A549 (cell line): Measurements from ENCODE around the gene GRM5. TPM values are rescaled to one million over a fixed set of nuclear protein-coding genes. Genes with fewer than 3 reads are reported as not detected.
A peak's percentile ranks its signal among the peaks of the same experiment; 100 is the strongest.

Experiments used
- ATAC-seq, 2 experiments: fragments of 200-7000 bp in 1 of 2; fragments of >200 bp in 1 of 2; cut with Nextera tagmentation in 1 of 2; cut with Tn5 transposase in 1 of 2; 3 replicates each; pipeline versions ENCODE4 v1.8.0 to v1.9.1; 2018 to 2020; ENCODE audit warnings: mild to moderate bottlenecking in 1 of 2, moderate library complexity in 1 of 2
- CTCF ChIA-PET: fragments of 300-600 bp; sonication (Branson Sonifier 250); formaldehyde crosslinking; extraction: SDS; loops from one replicate; lab custom pipeline; 2021; ENCODE audit warnings: antibody characterized with exemption, inconsistent platforms; lab: Yijun Ruan, JAX
- POLR2A ChIA-PET: fragments of 350-600 bp; formaldehyde crosslinking; extraction: SDS; loops from one replicate; lab custom pipeline; 2021; ENCODE audit warnings: antibody characterized with exemption, inconsistent platforms; lab: Yijun Ruan, JAX
- DNase-seq, 2 experiments: peaks; one replicate each; pipeline versions ENCODE4 v3.0.0 to v3.0.0-alpha.2; 2011 to 2016; ENCODE audit warnings: low read depth in 1 of 2, low spot score in 1 of 2
- FAIRE-seq: peaks from 2 replicates; lab custom pipeline; 2011; peaks lifted over from hg19 to GRCh38; lab: Jason Lieb, UNC
- H3K27ac ChIP-seq, 2 experiments: fragments of >200 bp; sonication (Bioruptor Twin); formaldehyde crosslinking; 3 replicates each; pipeline ENCODE4 v1.5.1; 2016 to 2017
- H3K4me1 ChIP-seq: fragments of >200 bp; sonication (Bioruptor Twin); formaldehyde crosslinking; 3 replicates; pipeline ENCODE4 v1.6.1; 2016
- H3K4me2 ChIP-seq: fragments of >200 bp; sonication (Bioruptor Twin); formaldehyde crosslinking; 3 replicates; pipeline ENCODE4 v1.6.1; 2016
- H3K4me3 ChIP-seq: fragments of >200 bp; sonication (Bioruptor Twin); formaldehyde crosslinking; 3 replicates; pipeline ENCODE4 v1.5.1; 2016
- H3K9me3 ChIP-seq: fragments of >200 bp; sonication (Bioruptor Twin); formaldehyde crosslinking; 3 replicates; pipeline ENCODE4 v1.6.1; 2016
- BHLHE40 ChIP-seq: IDR thresholded peaks from 2 replicates; pipeline ENCODE4 v1.6.1; 2012; ENCODE audit warnings: low read depth, low read length, inconsistent platforms
- CBX2 ChIP-seq: fragments of 200-600 bp; sonication (generic); IDR thresholded peaks from 2 replicates; pipeline ENCODE4 v1.6.1; 2016; ENCODE audit warnings: low read depth, mild to moderate bottlenecking, borderline replicate concordance
- CBX8 ChIP-seq: fragments of 200-600 bp; sonication (generic); IDR thresholded peaks from 2 replicates; pipeline ENCODE4 v1.6.1; 2016
- CHD2 ChIP-seq: fragments of 150-350 bp; IDR thresholded peaks from 2 replicates; pipeline ENCODE4 v1.6.1; 2014; ENCODE audit warnings: low read length; ENCODE audit not compliant: partially characterized antibody
- EHMT2 ChIP-seq: fragments of 200-600 bp; sonication (generic); IDR thresholded peaks from 2 replicates; pipeline ENCODE4 v1.6.1; 2016; ENCODE audit warnings: antibody characterized with exemption, low read depth, mild to moderate bottlenecking, moderate library complexity
- EP300 ChIP-seq, 2 experiments: fragments of >200 bp; sonication (Bioruptor Twin); formaldehyde crosslinking; IDR thresholded peaks; 2 replicates in 1 of 2; 3 replicates in 1 of 2; pipeline ENCODE4 v1.6.1; 2016 to 2017
- FOSB ChIP-seq: fragments of 250-450 bp; sonication (Bioruptor Pico); IDR thresholded peaks from 2 replicates; pipeline ENCODE4 v1.5.0; 2020; ENCODE audit warnings: mild to moderate bottlenecking, moderate library complexity
- HDAC2 ChIP-seq: fragments of 200-600 bp; sonication (generic); IDR thresholded peaks from 2 replicates; pipeline ENCODE4 v1.6.1; 2016
- HEYL ChIP-seq: fragments of 250-450 bp; sonication (Bioruptor Pico); IDR thresholded peaks from 2 replicates; pipeline ENCODE4 v1.8.0; 2021; ENCODE audit warnings: mild to moderate bottlenecking, moderate library complexity
- HOXA7 ChIP-seq: fragments of 250-450 bp; sonication (Bioruptor Pico); IDR thresholded peaks from 2 replicates; pipeline ENCODE4 v1.5.0; 2020; ENCODE audit warnings: mild to moderate bottlenecking, moderate library complexity
- HOXB13 ChIP-seq: fragments of 250-450 bp; sonication (Bioruptor Pico); IDR thresholded peaks from 2 replicates; pipeline ENCODE4 v1.5.0; 2020; ENCODE audit warnings: low read depth, mild to moderate bottlenecking, moderate library complexity
- JUNB ChIP-seq: fragments of >200 bp; sonication (Bioruptor Twin); formaldehyde crosslinking; IDR thresholded peaks from 2 replicates; pipeline ENCODE4 v1.6.1; 2016
- NFE2L2 ChIP-seq: fragments of 150-350 bp; conservative IDR thresholded peaks from 2 replicates; pipeline ENCODE4 v1.6.1; 2014; ENCODE audit warnings: low read length
- NPAS2 ChIP-seq: fragments of 250-450 bp; sonication (Bioruptor Pico); IDR thresholded peaks from 2 replicates; pipeline ENCODE4 v1.8.0; 2022; ENCODE audit warnings: mild to moderate bottlenecking, moderate library complexity, borderline replicate concordance
- NR3C1 ChIP-seq: fragments of >200 bp; sonication (Bioruptor Twin); formaldehyde crosslinking; IDR thresholded peaks from 3 replicates; pipeline ENCODE4 v1.6.1; 2017
- POLR2A ChIP-seq: IDR thresholded peaks from 2 replicates; pipeline ENCODE4 v1.6.1; 2012; ENCODE audit warnings: mild to moderate bottlenecking, low read length
- POLR2AphosphoS2 ChIP-seq: conservative IDR thresholded peaks from 2 replicates; pipeline ENCODE4 v1.6.1; 2012; ENCODE audit warnings: low read length, improper control_type of control experiment, inconsistent platforms
- RAD21 ChIP-seq, 2 experiments: fragments of >200 bp in 1 of 2; sonication (Bioruptor Twin) in 1 of 2; formaldehyde crosslinking in 1 of 2; IDR thresholded peaks in 1 of 2; conservative IDR thresholded peaks in 1 of 2; 2 replicates in 1 of 2; 3 replicates in 1 of 2; pipeline ENCODE4 v1.6.1; 2012 to 2018; ENCODE audit warnings: inconsistent platforms in 1 of 2
- SREBF2 ChIP-seq: fragments of 450-650 bp; IDR thresholded peaks from 2 replicates; pipeline ENCODE4 v1.6.1; 2014; ENCODE audit warnings: mild to moderate bottlenecking, moderate library complexity
- TFCP2L1 ChIP-seq: fragments of 250-450 bp; sonication (Bioruptor Pico); IDR thresholded peaks from 2 replicates; pipeline ENCODE4 v1.5.0; 2021; ENCODE audit warnings: mild to moderate bottlenecking
- ZC3H11A ChIP-seq: fragments of 450-650 bp; IDR thresholded peaks from 2 replicates; pipeline ENCODE4 v1.6.1; 2014; ENCODE audit warnings: antibody characterized with exemption, mild to moderate bottlenecking
- ZFP36 ChIP-seq: fragments of 450-650 bp; IDR thresholded peaks from 2 replicates; pipeline ENCODE4 v1.6.1; 2014; ENCODE audit warnings: borderline replicate concordance; ENCODE audit not compliant: partially characterized antibody
- ZNF302 ChIP-seq: fragments of 250-450 bp; sonication (Bioruptor Pico); IDR thresholded peaks from 2 replicates; pipeline ENCODE4 v1.9.0; 2021; ENCODE audit warnings: inconsistent platforms, mild to moderate bottlenecking, moderate library complexity
- WGBS: methylation state at CpG from one replicate; pipeline ENCODE4 v1.1.6; 2017; ENCODE audit errors: missing lambda C conversion rate; 5-methylcytosine and 5-hydroxymethylcytosine counted together
- polyA plus RNA-seq, 4 experiments: library from polyadenylated mRNA; depleted of rRNA in 3 of 4; stranded (reverse); fragments of >200 nt; fragmentation: RNase III in 1 of 4; extraction: RNeasy Plus Mini Kit Qiagen cat#74134 plus additional on column Dnase treatment in 1 of 4; gene quantifications; 2 replicates in 3 of 4; 3 replicates in 1 of 4; pipeline ENCODE4 v1.2.3, GENCODE V29; 2011 to 2017
- TF ChIP-seq, protein P1 (sequence below): fragments of 200-600 bp; sonication (generic); IDR thresholded peaks from 2 replicates; pipeline ENCODE4 v1.6.1; 2016; ENCODE audit warnings: antibody characterized with exemption, mild to moderate bottlenecking, moderate library complexity
- TF ChIP-seq, protein P2 (sequence below): fragments of 450-650 bp; IDR thresholded peaks from 2 replicates; pipeline ENCODE4 v1.6.1; 2014; ENCODE audit warnings: antibody characterized with exemption

Gene GRM5
- polyA plus RNA-seq, 2 of the 4 experiments (the other 2 are of a cell fraction) = 0.01 TPM; not detected in 1

DNA sequence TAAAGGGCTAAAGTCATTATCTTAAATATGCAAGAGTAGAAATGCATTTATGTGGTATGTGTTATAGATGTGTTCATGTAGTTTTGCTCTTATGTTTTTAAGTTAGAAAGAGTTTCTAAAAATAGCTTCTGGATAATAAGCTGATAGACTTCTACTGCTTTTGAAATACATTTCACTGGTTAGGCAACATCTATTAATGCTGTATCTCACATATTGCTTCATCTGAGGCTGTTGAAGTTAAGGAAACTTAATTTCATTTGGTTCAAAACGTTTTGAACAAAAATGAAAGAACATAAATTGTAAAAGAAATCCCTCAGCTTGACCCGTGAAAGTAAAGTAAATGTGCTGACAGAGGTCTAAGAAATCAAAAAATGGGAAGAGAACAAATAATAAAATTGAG, 564.2 kb downstream of the GRM5 start:
- POLR2A ChIA-PET = no interaction called here
- DNase-seq = no peak
- Histone ChIP-seq H3K4me3 (no peak overlapping the region), H3K4me1 (no peaks in the 10 kb centered on the region), H3K4me2 (no peak overlapping the region), H3K27ac (no peak overlapping the region), H3K9me3 (no peaks in the 10 kb centered on the region)
- no peak for ATAC-seq
- TF ChIP-seq ZNF302 (CRISPR knock-in tag) = no peak
- no peak for TF ChIP-seq SREBF2
- no peak for TF ChIP-seq ZFP36
- TF ChIP-seq RAD21 (conservative IDR thresholded peaks at IDR 0.05 in 1 of 2, IDR thresholded peaks at IDR 0.05 in 1 of 2) = no peak
- no peak for TF ChIP-seq ZC3H11A
- TF ChIP-seq TFCP2L1 (CRISPR knock-in tag) = no peak
- TF ChIP-seq, protein P1, sequence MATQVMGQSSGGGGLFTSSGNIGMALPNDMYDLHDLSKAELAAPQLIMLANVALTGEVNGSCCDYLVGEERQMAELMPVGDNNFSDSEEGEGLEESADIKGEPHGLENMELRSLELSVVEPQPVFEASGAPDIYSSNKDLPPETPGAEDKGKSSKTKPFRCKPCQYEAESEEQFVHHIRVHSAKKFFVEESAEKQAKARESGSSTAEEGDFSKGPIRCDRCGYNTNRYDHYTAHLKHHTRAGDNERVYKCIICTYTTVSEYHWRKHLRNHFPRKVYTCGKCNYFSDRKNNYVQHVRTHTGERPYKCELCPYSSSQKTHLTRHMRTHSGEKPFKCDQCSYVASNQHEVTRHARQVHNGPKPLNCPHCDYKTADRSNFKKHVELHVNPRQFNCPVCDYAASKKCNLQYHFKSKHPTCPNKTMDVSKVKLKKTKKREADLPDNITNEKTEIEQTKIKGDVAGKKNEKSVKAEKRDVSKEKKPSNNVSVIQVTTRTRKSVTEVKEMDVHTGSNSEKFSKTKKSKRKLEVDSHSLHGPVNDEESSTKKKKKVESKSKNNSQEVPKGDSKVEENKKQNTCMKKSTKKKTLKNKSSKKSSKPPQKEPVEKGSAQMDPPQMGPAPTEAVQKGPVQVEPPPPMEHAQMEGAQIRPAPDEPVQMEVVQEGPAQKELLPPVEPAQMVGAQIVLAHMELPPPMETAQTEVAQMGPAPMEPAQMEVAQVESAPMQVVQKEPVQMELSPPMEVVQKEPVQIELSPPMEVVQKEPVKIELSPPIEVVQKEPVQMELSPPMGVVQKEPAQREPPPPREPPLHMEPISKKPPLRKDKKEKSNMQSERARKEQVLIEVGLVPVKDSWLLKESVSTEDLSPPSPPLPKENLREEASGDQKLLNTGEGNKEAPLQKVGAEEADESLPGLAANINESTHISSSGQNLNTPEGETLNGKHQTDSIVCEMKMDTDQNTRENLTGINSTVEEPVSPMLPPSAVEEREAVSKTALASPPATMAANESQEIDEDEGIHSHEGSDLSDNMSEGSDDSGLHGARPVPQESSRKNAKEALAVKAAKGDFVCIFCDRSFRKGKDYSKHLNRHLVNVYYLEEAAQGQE = no peak
- no peak for TF ChIP-seq EHMT2
- TF ChIP-seq EP300 (IDR thresholded peaks at IDR 0.05) = no peak
- TF ChIP-seq FOSB (CRISPR knock-in tag) = no peak
- no peak for TF ChIP-seq HDAC2
- no peak for TF ChIP-seq HEYL (CRISPR knock-in tag)
- no peak for TF ChIP-seq POLR2AphosphoS2
- TF ChIP-seq BHLHE40 = no peak
- TF ChIP-seq CBX8 = no peak
- no peak for TF ChIP-seq NPAS2 (CRISPR knock-in tag)
- CTCF ChIA-PET = interaction anchor here (1.2 to 1.4 kb wide), 2 partner anchors 12 to 42 kb away, joined by 3 read pairs; no protein-coding TSS in a partner anchor
- 17% methylated on average over 2 of the region's 2 CpGs for WGBS
- FAIRE-seq = no peak

DNA sequence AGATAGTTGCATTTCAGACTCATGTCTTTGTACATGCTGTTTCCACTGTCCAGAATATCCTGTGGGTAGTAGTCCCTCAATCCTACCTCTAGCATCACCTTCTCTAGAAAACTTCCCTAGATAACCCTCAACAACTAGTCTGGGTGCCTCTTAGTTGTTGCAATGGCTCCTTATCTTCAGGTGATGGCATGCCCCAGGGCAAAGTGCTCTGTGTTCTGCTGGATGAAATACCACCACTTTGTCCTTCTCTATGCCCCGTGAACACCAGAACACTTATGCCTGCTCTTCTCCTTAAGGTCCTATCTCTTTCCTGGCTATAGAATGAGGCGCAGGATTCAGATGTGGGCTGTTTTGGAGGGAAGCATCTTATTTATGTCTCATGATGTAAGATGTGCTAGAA, 569.9 kb downstream of the GRM5 start:
- 59% methylated on average over 2 of the region's 2 CpGs for WGBS
- H3K4me1 ChIP-seq = no peaks in the 10 kb centered on the region
- POLR2A ChIA-PET = no interaction called here
- no peaks in the 10 kb centered on the region for H3K9me3 ChIP-seq
- FAIRE-seq (no peak), DNase-seq (no peak), ATAC-seq (no peak)
- TF ChIP-seq HOXB13 (CRISPR knock-in tag) (no peak), CHD2 (no peak), HEYL (CRISPR knock-in tag) (no peak), POLR2A (no peak), JUNB (no peak), NFE2L2 (no peak), CBX2 (no peak)
- TF ChIP-seq, protein P2, sequence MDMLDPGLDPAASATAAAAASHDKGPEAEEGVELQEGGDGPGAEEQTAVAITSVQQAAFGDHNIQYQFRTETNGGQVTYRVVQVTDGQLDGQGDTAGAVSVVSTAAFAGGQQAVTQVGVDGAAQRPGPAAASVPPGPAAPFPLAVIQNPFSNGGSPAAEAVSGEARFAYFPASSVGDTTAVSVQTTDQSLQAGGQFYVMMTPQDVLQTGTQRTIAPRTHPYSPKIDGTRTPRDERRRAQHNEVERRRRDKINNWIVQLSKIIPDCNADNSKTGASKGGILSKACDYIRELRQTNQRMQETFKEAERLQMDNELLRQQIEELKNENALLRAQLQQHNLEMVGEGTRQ = no peak
- H3K4me3 ChIP-seq = no peak overlapping the region
- H3K27ac ChIP-seq = no peak overlapping the region
- H3K4me2 ChIP-seq = no peak overlapping the region
- CTCF ChIA-PET = interaction anchor here (1.1 kb wide), 1 partner anchor 11 kb away, joined by 3 read pairs; no protein-coding TSS in a partner anchor

DNA sequence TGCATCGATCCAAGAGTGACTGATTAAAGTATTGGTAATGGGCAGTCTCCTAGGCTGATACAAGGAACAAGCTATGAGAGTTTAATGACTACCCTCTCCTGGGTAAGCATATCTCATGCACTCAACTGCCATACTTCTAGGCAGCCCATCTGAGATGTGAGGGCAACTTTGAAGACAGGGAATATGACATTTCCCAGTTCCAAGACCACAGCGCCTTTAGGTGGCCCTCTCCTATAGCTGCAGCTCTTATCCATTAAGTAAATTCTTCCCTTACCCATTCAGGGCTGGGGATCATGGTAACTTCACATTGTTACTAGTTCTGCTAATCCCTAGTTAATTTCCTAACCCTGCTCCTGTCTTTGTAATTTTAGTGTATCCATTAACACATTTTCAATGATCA, 570.9 kb downstream of the GRM5 start:
- CTCF ChIA-PET = no interaction called here
- Histone ChIP-seq H3K9me3 (no peaks in the 10 kb centered on the region), H3K4me1 (no peaks in the 10 kb centered on the region), H3K4me3 (no peak overlapping the region), H3K4me2 (no peak overlapping the region), H3K27ac (no peak overlapping the region)
- TF ChIP-seq NR3C1 (no peak), HOXA7 (CRISPR knock-in tag) (no peak), TFCP2L1 (CRISPR knock-in tag) (no peak), ZNF302 (CRISPR knock-in tag) (no peak)
- no peak for FAIRE-seq
- peak; percentile 34 to 52; a peak in 4 of 6 replicates for ATAC-seq
- WGBS = 39% methylated on average over 2 of the region's 2 CpGs
- peak in 1 of 2 experiments; percentile 13 for DNase-seq
- POLR2A ChIA-PET = no interaction called here
